ENCODE measurements around the gene PARD3B. TPM values are rescaled to one million over a fixed set of nuclear protein-coding genes. Genes with fewer than 3 reads are reported as not detected.

Gene PARD3B
- total RNA-seq, 1 experiment from 2014 or later, result 3.6 TPM

DNA sequence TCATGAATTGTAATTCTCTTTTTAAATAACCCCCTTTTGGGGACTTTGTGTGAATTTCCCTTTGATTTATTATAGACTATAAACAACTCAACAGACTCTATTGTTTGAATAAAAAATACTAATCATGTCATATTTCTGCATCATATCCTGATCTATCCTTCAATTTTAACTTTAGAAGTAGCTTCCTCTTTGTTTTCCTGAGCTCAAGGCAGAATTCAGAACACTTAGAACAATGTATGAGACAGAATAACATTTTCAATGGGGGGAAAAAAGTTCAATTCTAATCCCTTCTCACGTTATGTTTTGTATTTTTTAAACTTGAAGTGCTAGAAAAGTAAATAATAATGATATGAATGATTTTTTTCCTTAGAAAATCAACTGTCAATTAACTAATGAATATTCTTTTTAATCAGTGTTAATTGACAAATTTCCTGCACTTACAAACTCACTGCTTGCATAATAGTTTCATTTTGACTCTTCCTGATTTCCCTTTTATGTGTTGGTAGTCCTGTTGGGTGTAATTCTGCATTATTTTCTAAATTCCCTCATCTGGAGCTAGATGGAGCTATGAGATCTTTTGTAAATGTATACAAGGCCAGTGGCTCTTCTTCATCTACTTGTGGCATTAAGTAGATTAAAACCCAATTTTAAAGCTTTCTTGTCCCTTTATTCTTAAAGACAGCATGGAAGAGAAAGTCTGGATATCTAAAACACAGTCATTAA is 326.1 kb downstream of the PARD3B start:
- Histone ChIP-seq H3K9me3 (ENCODE audit: control insufficient read depth, insufficient read depth, low read depth, low read length) (no peaks in the 10 kb centered on the region), H3K4me3 (ENCODE audit: low read depth in 2 of 2, low read length in 2 of 2) (no peak overlapping the region), H3K36me3 (ENCODE audit: control insufficient read depth, insufficient read depth, low read length) (no peaks in the 10 kb centered on the region), H3K4me1 (ENCODE audit: control insufficient read depth, insufficient read depth, low read length) (no peaks in the 10 kb centered on the region; the same call in 1 of the 2 replicates), H3K27ac (ENCODE audit: low read length) (no peak overlapping the region; the same call in 1 of the 2 replicates), H3K27me3 (ENCODE audit: control insufficient read depth, insufficient read depth, low read length) (no peaks in the 10 kb centered on the region)
- CTCF ChIA-PET, result interaction anchor here (0.7 to 1.0 kb wide), 2 partner anchors 480 to 811 kb away, joined by 3 to 4 read pairs; partner anchors contain the start of gene NRP2
- BruUV-seq (replicated peaks), result no TSS peak
- POLR2A ChIA-PET, result no interaction called here
- TF ChIP-seq, protein P1, sequence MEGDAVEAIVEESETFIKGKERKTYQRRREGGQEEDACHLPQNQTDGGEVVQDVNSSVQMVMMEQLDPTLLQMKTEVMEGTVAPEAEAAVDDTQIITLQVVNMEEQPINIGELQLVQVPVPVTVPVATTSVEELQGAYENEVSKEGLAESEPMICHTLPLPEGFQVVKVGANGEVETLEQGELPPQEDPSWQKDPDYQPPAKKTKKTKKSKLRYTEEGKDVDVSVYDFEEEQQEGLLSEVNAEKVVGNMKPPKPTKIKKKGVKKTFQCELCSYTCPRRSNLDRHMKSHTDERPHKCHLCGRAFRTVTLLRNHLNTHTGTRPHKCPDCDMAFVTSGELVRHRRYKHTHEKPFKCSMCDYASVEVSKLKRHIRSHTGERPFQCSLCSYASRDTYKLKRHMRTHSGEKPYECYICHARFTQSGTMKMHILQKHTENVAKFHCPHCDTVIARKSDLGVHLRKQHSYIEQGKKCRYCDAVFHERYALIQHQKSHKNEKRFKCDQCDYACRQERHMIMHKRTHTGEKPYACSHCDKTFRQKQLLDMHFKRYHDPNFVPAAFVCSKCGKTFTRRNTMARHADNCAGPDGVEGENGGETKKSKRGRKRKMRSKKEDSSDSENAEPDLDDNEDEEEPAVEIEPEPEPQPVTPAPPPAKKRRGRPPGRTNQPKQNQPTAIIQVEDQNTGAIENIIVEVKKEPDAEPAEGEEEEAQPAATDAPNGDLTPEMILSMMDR (IDR thresholded peaks at IDR 0.05), result peak; percentile 64; the same call in 1 of the 2 replicates
- TF ChIP-seq POLR2AphosphoS5 (IDR thresholded peaks at IDR 0.05; ENCODE audit: low read depth, low read length), result no peak
- ATAC-seq (0 out of 2 replicates have a peak, but pooled peaks have one; percentile 70), DNase-seq (ENCODE audit: low read depth, low spot score) (peak; percentile 15)
- in situ Hi-C loops (cut with HindIII; ENCODE audit: low pct_unique_long_range_greater_than_20kb, low sequenced_read_pairs), result no loop called here
- intact Hi-C loops (cut with micrococcal nuclease; ENCODE audit: unreplicated experiment), result loop anchor here (5.0 kb wide), 1 partner anchor 806 kb away; no protein-coding TSS in a partner anchor

DNA sequence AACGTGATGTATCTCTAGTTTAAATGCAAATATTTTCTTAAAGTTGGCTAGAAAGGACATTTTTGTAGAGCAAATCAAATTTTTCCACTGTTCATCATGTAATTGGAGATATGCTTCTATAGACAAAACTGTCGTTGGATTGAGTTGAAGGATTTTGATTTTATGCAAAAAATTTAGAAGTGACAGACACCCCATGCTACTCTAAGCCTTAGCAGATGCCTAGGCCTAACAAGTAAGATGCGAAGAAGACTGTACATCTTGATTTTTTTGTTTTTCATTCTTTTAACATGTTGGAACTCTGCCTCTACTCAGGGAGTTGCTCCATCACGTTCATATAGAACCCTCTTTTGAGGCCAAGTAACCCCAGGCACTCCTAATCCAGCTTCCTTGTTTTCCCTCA is 331.0 kb downstream of the PARD3B start:
- Histone ChIP-seq H3K27me3 (ENCODE audit: control insufficient read depth, insufficient read depth, low read length) (no peaks in the 10 kb centered on the region), H3K4me3 (ENCODE audit: low read depth in 2 of 2, low read length in 2 of 2) (no peak overlapping the region), H3K27ac (ENCODE audit: low read length) (no peak overlapping the region), H3K9me3 (ENCODE audit: control insufficient read depth, insufficient read depth, low read depth, low read length) (no peaks in the 10 kb centered on the region), H3K36me3 (ENCODE audit: control insufficient read depth, insufficient read depth, low read length) (no peaks in the 10 kb centered on the region), H3K4me1 (ENCODE audit: control insufficient read depth, insufficient read depth, low read length) (no peaks in the 10 kb centered on the region; the same call in 1 of the 2 replicates)
- DNase-seq (ENCODE audit: low read depth, low spot score) (no peak), ATAC-seq (no peak)
- in situ Hi-C loops (cut with HindIII; ENCODE audit: low pct_unique_long_range_greater_than_20kb, low sequenced_read_pairs), result no loop called here
- intact Hi-C loops (cut with micrococcal nuclease; ENCODE audit: unreplicated experiment), result no loop called here
- CTCF ChIA-PET, result no interaction called here
- POLR2A ChIA-PET, result no interaction called here
- BruUV-seq (replicated peaks), result no TSS peak
- TF ChIP-seq SIN3A (IDR thresholded peaks at IDR 0.05; ENCODE audit: borderline replicate concordance, insufficient read depth, low read depth, low read length) (no peak), POLR2AphosphoS5 (IDR thresholded peaks at IDR 0.05; ENCODE audit: low read depth, low read length) (no peak), TCF7L2 (IDR thresholded peaks at IDR 0.05; ENCODE audit: low read depth, low read length) (no peak)
- TF ChIP-seq, protein P2, sequence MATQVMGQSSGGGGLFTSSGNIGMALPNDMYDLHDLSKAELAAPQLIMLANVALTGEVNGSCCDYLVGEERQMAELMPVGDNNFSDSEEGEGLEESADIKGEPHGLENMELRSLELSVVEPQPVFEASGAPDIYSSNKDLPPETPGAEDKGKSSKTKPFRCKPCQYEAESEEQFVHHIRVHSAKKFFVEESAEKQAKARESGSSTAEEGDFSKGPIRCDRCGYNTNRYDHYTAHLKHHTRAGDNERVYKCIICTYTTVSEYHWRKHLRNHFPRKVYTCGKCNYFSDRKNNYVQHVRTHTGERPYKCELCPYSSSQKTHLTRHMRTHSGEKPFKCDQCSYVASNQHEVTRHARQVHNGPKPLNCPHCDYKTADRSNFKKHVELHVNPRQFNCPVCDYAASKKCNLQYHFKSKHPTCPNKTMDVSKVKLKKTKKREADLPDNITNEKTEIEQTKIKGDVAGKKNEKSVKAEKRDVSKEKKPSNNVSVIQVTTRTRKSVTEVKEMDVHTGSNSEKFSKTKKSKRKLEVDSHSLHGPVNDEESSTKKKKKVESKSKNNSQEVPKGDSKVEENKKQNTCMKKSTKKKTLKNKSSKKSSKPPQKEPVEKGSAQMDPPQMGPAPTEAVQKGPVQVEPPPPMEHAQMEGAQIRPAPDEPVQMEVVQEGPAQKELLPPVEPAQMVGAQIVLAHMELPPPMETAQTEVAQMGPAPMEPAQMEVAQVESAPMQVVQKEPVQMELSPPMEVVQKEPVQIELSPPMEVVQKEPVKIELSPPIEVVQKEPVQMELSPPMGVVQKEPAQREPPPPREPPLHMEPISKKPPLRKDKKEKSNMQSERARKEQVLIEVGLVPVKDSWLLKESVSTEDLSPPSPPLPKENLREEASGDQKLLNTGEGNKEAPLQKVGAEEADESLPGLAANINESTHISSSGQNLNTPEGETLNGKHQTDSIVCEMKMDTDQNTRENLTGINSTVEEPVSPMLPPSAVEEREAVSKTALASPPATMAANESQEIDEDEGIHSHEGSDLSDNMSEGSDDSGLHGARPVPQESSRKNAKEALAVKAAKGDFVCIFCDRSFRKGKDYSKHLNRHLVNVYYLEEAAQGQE (IDR thresholded peaks at IDR 0.05; ENCODE audit: insufficient read depth in 1 of 2, low read depth in 2 of 2, low read length in 1 of 2), result no peak

DNA sequence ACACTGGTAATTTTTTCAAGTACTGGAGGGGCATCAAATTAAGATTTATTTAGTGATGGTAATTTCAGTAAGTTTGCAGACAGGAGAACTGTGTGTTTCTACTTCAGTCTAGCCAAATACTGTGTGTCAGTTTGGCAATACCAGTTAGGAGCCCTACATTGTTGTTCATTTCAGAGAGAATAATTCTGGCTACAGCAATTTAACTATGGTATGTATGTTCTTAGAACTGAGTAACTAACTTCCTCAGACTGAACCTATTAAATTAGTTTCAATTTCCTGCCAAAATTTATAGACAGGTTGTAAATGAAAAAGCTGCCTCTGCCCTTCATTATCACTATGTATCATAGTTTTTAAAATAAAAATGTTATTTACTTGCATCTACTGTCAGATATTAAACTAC is 332.4 kb downstream of the PARD3B start:
- intact Hi-C loops (cut with micrococcal nuclease; ENCODE audit: unreplicated experiment) (no loop called here), in situ Hi-C loops (cut with HindIII; ENCODE audit: low pct_unique_long_range_greater_than_20kb, low sequenced_read_pairs) (no loop called here)
- ATAC-seq (no peak), DNase-seq (ENCODE audit: low read depth, low spot score) (no peak)
- no peaks in the 10 kb centered on the region for H3K4me1 ChIP-seq (ENCODE audit: control insufficient read depth, insufficient read depth, low read length)
- H3K36me3 ChIP-seq (ENCODE audit: control insufficient read depth, insufficient read depth, low read length), result no peaks in the 10 kb centered on the region
- H3K4me3 ChIP-seq (ENCODE audit: low read depth in 2 of 2, low read length in 2 of 2), result no peak overlapping the region
- no peak overlapping the region for H3K27ac ChIP-seq (ENCODE audit: low read length)
- CTCF ChIA-PET, result no interaction called here
- no peaks in the 10 kb centered on the region for H3K27me3 ChIP-seq (ENCODE audit: control insufficient read depth, insufficient read depth, low read length)
- TF ChIP-seq TCF7L2 (IDR thresholded peaks at IDR 0.05; ENCODE audit: low read depth, low read length) (no peak), SIN3A (IDR thresholded peaks at IDR 0.05; ENCODE audit: borderline replicate concordance, insufficient read depth, low read depth, low read length) (no peak), POLR2AphosphoS5 (IDR thresholded peaks at IDR 0.05; ENCODE audit: low read depth, low read length) (no peak)
- TF ChIP-seq, protein P2 (IDR thresholded peaks at IDR 0.05; ENCODE audit: insufficient read depth in 1 of 2, low read depth in 2 of 2, low read length in 1 of 2), result no peak
- TF ChIP-seq, protein P1 (IDR thresholded peaks at IDR 0.05), result no peak
- POLR2A ChIA-PET, result no interaction called here
- BruUV-seq (replicated peaks), result no TSS peak
- no peaks in the 10 kb centered on the region for H3K9me3 ChIP-seq (ENCODE audit: control insufficient read depth, insufficient read depth, low read depth, low read length)

Data from Panc1 (cell line).